Mesothelial cell of epicardium (in vitro differentiated cells): Measurements from ENCODE around the gene IL23A. TPM values are rescaled to one million over a fixed set of nuclear protein-coding genes. Genes with fewer than 3 reads are reported as not detected.

Source experiments
- DNase-seq, 2 experiments: peaks; one replicate each; pipeline ENCODE4 v3.0.0; 2021; ENCODE audit warnings: low spot score in 2 of 2; ENCODE audit not compliant: unreplicated experiment in 2 of 2
- H3K27ac Mint-ChIP-seq: 2 replicates; pipeline ENCODE4 v1.8.0; 2021; ENCODE audit warnings: mixed read lengths
- H3K27me3 Mint-ChIP-seq: 2 replicates; pipeline ENCODE4 v1.8.0; 2021; ENCODE audit warnings: low read depth, mixed read lengths
- H3K36me3 Mint-ChIP-seq: 2 replicates; pipeline ENCODE4 v1.8.0; 2021; ENCODE audit warnings: mixed read lengths
- H3K4me1 Mint-ChIP-seq: 2 replicates; pipeline ENCODE4 v1.8.0; 2021; ENCODE audit warnings: mixed read lengths
- H3K4me3 Mint-ChIP-seq: 2 replicates; pipeline ENCODE4 v1.8.0; 2021; ENCODE audit warnings: mild to moderate bottlenecking, moderate library complexity, mixed read lengths
- H3K9me3 Mint-ChIP-seq: 2 replicates; pipeline ENCODE4 v1.8.0; 2021; ENCODE audit warnings: mixed read lengths
- total RNA-seq: library from RNA; stranded (reverse); gene quantifications from 3 replicates; pipeline ENCODE4 v1.2.1, GENCODE V29; 2021
- TF ChIP-seq, protein P1 (sequence below): fragments of 200-600 bp; sonication (generic); IDR thresholded peaks from one replicate; pipeline ENCODE4 v1.5.0; 2021; ENCODE audit warnings: antibody characterized with exemption; ENCODE audit not compliant: unreplicated experiment

The IL23A gene, protein sequence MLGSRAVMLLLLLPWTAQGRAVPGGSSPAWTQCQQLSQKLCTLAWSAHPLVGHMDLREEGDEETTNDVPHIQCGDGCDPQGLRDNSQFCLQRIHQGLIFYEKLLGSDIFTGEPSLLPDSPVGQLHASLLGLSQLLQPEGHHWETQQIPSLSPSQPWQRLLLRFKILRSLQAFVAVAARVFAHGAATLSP
- 0.51 to 0.76 TPM (median 0.72 TPM) in 3 replicates for total RNA-seq

DNA sequence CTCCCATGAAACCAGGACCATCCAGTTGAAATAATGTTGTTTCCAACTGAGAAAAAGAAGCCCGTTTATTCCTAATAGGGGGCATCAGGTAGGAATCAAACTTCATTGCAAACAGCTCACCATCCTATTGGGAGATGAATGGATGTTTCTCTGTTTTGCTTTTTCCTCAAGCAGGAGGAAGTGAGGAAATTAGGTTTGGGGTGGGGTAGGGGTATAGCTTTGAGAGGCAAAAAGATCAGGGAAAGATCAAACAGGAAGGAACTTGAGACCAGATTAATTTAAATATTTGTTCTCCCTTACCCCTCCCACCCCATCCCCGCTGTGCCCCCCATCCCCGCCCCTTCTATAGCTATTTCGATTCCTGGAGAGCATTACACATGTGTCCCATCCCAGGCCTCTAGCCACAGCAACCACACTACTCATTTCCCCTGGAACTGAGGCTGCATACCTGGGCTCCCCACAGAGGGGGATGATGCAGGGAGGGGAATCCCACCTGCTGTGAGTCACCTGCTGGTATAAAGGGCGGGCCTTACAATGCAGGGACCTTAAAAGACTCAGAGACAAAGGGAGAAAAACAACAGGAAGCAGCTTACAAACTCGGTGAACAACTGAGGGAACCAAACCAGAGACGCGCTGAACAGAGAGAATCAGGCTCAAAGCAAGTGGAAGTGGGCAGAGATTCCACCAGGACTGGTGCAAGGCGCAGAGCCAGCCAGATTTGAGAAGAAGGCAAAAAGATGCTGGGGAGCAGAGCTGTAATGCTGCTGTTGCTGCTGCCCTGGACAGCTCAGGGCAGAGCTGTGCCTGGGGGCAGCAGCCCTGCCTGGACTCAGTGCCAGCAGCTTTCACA lies at the start of gene IL23A:
TSS of gene IL23A (plus strand) at position 577 of the 850 bp plus-strand sequence. CDS start at position 738, 161 bp downstream.
- TF ChIP-seq, protein P1, sequence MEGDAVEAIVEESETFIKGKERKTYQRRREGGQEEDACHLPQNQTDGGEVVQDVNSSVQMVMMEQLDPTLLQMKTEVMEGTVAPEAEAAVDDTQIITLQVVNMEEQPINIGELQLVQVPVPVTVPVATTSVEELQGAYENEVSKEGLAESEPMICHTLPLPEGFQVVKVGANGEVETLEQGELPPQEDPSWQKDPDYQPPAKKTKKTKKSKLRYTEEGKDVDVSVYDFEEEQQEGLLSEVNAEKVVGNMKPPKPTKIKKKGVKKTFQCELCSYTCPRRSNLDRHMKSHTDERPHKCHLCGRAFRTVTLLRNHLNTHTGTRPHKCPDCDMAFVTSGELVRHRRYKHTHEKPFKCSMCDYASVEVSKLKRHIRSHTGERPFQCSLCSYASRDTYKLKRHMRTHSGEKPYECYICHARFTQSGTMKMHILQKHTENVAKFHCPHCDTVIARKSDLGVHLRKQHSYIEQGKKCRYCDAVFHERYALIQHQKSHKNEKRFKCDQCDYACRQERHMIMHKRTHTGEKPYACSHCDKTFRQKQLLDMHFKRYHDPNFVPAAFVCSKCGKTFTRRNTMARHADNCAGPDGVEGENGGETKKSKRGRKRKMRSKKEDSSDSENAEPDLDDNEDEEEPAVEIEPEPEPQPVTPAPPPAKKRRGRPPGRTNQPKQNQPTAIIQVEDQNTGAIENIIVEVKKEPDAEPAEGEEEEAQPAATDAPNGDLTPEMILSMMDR = no peak
- H3K36me3 Mint-ChIP-seq = peaks cover 8% of the 10 kb centered on the region
- H3K4me3 Mint-ChIP-seq = no peak within 1 kb of the TSS
- no peak for DNase-seq
- H3K4me1 Mint-ChIP-seq = peaks cover 8% of the 10 kb centered on the region
- H3K9me3 Mint-ChIP-seq = no peaks in the 10 kb centered on the region
- H3K27ac Mint-ChIP-seq = peak within 1 kb of the TSS; percentile 73
- no peaks in the 10 kb centered on the region for H3K27me3 Mint-ChIP-seq

DNA sequence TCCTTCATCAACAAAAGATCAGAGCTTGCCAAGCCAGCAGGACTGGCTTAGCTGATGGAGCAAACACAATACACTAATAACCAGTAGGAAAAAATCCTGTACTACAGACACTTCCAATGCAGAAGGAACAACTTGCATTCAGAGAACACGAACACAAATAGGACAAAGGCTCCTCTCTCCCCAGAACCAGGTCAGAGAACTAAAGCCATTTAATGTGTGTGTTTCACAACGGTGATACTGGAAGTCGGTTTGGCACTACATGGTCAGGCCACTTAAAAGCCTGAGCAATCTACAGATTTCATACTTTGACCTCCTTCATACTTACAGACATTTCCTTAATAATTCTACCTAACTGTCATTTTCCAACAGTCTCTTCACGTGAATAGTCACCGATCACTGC lies 44.9 kb upstream of the IL23A start:
- TF ChIP-seq, protein P1 = no peak
- Mint-ChIP-seq H3K9me3 (no peaks in the 10 kb centered on the region), H3K4me1 (peaks cover 9% of the 10 kb centered on the region), H3K4me3 (no peak overlapping the region), H3K27me3 (no peaks in the 10 kb centered on the region), H3K27ac (peak overlapping the region; percentile 39), H3K36me3 (peaks cover 6% of the 10 kb centered on the region)
- DNase-seq = no peak

DNA sequence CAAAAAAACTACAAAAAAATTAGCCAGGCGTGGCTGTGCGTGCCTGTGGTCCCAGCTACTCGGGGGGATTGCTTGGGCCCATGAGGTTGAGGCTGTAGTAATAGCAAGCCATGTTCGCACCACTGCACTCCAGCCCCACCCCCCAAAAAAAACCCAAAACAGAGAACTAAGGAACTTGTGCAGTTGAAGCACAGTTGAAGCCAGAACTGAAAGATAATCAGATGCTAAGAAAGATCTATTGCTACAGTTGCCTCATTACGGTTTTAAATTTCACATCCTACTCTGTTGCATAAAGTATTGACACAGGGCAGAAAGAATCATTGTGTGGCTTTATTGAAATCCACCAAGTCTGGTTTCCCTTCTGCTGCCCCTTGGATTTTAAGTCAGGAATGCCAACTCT lies 42.4 kb upstream of the IL23A start:
- Mint-ChIP-seq H3K4me1 (peaks cover 23% of the 10 kb centered on the region), H3K27ac (no peak overlapping the region), H3K27me3 (no peaks in the 10 kb centered on the region), H3K4me3 (no peak overlapping the region), H3K9me3 (no peaks in the 10 kb centered on the region), H3K36me3 (peaks cover 4% of the 10 kb centered on the region)
- TF ChIP-seq, protein P1 = no peak
- DNase-seq = no peak

DNA sequence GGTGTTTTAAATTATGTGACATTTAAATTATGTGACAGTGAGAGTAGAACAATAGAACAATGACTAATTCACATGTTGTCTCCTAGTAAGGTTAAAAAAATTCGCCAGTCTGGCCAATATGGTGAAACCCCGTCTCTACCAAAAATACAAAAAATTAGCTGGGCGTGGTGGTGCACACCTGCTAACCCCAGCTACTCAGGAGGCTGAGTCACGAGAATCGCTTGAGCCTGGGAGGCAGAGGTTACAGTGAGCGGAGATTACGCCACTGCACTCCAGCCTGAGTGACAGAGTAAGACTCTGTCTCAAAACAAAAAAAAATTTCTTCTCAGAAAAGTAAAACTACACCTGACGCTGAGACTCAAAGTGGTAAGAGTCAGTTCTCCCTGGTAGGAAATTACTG lies 41.3 kb upstream of the IL23A start:
- Mint-ChIP-seq H3K4me3 (no peak overlapping the region), H3K27ac (peak overlapping the region; percentile 34), H3K9me3 (no peaks in the 10 kb centered on the region), H3K4me1 (peaks cover 27% of the 10 kb centered on the region), H3K27me3 (no peaks in the 10 kb centered on the region), H3K36me3 (peaks cover 4% of the 10 kb centered on the region)
- DNase-seq = no peak
- TF ChIP-seq, protein P1 = no peak

DNA sequence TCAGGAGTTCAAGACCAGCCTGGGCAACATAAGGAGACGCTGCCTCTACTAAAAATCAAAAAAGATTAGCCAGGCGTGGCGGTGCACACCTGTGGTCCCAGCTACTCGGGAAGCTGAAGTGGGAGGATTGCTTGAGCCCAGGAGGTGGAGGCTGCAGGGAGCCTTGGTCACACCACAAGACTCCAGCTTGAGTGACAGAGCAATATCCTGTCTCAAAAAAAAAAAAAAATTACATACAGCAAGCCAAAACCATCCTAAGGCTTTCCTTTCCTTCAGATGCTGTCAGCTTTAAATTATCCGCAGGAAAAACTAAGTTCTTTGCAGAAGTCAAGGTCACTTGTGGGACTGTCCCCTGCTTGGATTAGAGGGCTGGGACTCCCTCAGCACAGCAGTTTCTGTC lies 39.9 kb upstream of the IL23A start:
- Mint-ChIP-seq H3K36me3 (peaks cover 1% of the 10 kb centered on the region), H3K9me3 (no peaks in the 10 kb centered on the region), H3K4me1 (peaks cover 25% of the 10 kb centered on the region), H3K4me3 (peak overlapping the region; percentile 93), H3K27ac (peak overlapping the region; percentile 92), H3K27me3 (no peaks in the 10 kb centered on the region)
- TF ChIP-seq, protein P1 = no peak
- DNase-seq = no peak
